Karpas-422 (cell line): ENCODE data around the gene LIN28B. TPM values are rescaled to one million over a fixed set of nuclear protein-coding genes. Genes with fewer than 3 reads are reported as not detected.
"Not testable (repeated sequence)": the region's sequence is repeated elsewhere in the genome, so short reads cannot be mapped to it uniquely, and the experiment has no call there.

Experiments
- DNase-seq: peaks from one replicate; pipeline ENCODE4 v3.0.0-alpha.2; 2015
- H2AFZ ChIP-seq: fragments of 200-600 bp; sonication (generic); 2 replicates; pipeline ENCODE4 v1.6.1; 2014; ENCODE audit warnings: antibody characterized with exemption, low read length, mixed read lengths
- H3K27ac ChIP-seq: fragments of 200-600 bp; sonication (generic); 2 replicates; pipeline ENCODE4 v1.5.1; 2014; ENCODE audit warnings: mild to moderate bottlenecking, low read length, moderate library complexity
- H3K27me3 ChIP-seq: fragments of 200-600 bp; sonication (generic); 2 replicates; pipeline ENCODE4 v1.6.1; 2014; ENCODE audit warnings: low read length, mixed read lengths
- H3K36me3 ChIP-seq: fragments of 200-600 bp; sonication (generic); 2 replicates; pipeline ENCODE4 v1.6.1; 2014; ENCODE audit warnings: low read length, mixed read lengths; ENCODE audit not compliant: insufficient read depth
- H3K4me1 ChIP-seq: fragments of 200-600 bp; sonication (generic); 2 replicates; pipeline ENCODE4 v1.6.1; 2014; ENCODE audit warnings: mild to moderate bottlenecking, low read length, mixed read lengths
- H3K4me2 ChIP-seq: fragments of 200-600 bp; sonication (generic); 2 replicates; pipeline ENCODE4 v1.6.1; 2014; ENCODE audit warnings: low read length, low read depth, mild to moderate bottlenecking; ENCODE audit not compliant: poor library complexity, severe bottlenecking
- H3K4me3 ChIP-seq: fragments of 200-600 bp; sonication (generic); 2 replicates; pipeline ENCODE4 v1.5.1; 2014; ENCODE audit warnings: mild to moderate bottlenecking, antibody characterized with exemption, low read length, mixed read lengths
- H3K79me2 ChIP-seq: fragments of 200-600 bp; sonication (generic); 2 replicates; pipeline ENCODE4 v1.6.1; 2014; ENCODE audit warnings: mild to moderate bottlenecking, low read length, mixed read lengths
- H3K9ac ChIP-seq: fragments of 200-600 bp; sonication (generic); 2 replicates; pipeline ENCODE4 v1.6.0; 2014; ENCODE audit warnings: low read length
- H3K9me2 ChIP-seq: fragments of 200-600 bp; sonication (generic), shearing (Covaris generic); replicated peaks from 2 replicates; pipeline ENCODE4 v1.6.0; 2014; ENCODE audit warnings: mild to moderate bottlenecking, low read length, moderate library complexity; ENCODE audit not compliant: insufficient read depth
- H3K9me3 ChIP-seq: fragments of 300-700, 200-600 bp; sonication (generic); 2 replicates; pipeline ENCODE4 v1.6.1; 2014; ENCODE audit warnings: low read length, mixed read lengths
- H4K20me1 ChIP-seq: fragments of 200-600 bp; sonication (generic); 2 replicates; pipeline ENCODE4 v1.6.1; 2014; ENCODE audit warnings: mild to moderate bottlenecking, antibody characterized with exemption, low read length, low read depth; ENCODE audit not compliant: insufficient read depth
- total RNA-seq: library from RNA; depleted of rRNA; stranded (reverse); fragments of >200 nt; shearing (Covaris generic); gene quantifications from 2 replicates; pipeline ENCODE4 v1.2.3, GENCODE V29; 2014; ENCODE audit warnings: low replicate concordance

LIN28B gene
- total RNA-seq, 1 experiment from 2014 or later, result 21.4 TPM

DNA sequence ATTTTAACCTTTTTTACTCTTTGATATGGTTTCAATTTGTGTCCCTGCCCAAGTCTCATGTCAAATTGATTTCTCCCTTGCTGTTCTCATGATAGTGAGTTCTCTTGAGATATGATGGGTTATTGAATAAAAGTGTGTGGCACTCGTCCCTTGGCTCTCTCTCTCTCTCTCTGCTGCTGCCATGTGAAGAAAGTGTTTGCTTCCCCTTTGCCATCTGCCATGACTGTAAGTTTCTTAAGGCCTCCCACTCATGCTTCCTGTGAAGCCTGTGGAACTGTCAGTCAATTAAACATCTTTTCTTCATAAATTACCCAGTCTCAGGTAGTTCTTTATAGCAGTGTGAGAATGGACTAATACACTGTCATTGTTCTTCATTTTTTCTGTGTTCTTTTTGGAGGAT is 48.5 kb downstream of the LIN28B start:
- Histone ChIP-seq H3K27me3 (no peaks in the 10 kb centered on the region), H3K4me3 (no peak overlapping the region), H3K4me1 (peaks cover 41% of the 10 kb centered on the region), H3K36me3 (no peaks in the 10 kb centered on the region), H3K4me2 (no peak overlapping the region), H3K9ac (no peak overlapping the region), H4K20me1 (no peaks in the 10 kb centered on the region), H3K27ac (no peak overlapping the region; the same call in 1 of the 2 replicates), H3K9me3 (no peaks in the 10 kb centered on the region), H2AFZ (no peak overlapping the region), H3K79me2 (peaks cover 62% of the 10 kb centered on the region), H3K9me2 (no peaks in the 10 kb centered on the region; the same call in 1 of the 2 replicates)
- DNase-seq, result no peak

DNA sequence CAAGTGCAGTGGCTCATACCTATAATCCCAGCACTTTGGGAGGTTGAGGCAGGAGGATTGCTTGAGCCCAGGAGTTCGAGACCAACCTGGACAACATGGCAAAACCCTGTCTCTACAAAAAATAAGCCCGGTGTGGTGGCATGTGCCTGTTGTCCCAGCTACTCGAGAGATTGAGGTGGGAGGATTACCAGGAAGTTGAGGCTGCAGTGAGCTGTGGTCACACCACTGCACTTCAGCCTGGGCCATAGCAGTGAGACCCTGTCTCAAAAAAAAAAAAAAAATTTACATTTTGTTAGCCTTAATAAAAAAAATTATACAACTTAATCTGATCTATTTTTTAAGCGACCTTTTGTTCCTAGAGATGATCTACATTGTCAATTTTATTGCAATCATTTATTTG is 56.6 kb downstream of the LIN28B start:
- not testable (repeated sequence) for H3K4me2 ChIP-seq, H3K27me3 ChIP-seq, DNase-seq, H3K9me3 ChIP-seq, H4K20me1 ChIP-seq, H3K9ac ChIP-seq, H3K4me3 ChIP-seq, H3K36me3 ChIP-seq, H3K9me2 ChIP-seq, H2AFZ ChIP-seq
- Histone ChIP-seq H3K27ac (peak overlapping the region; percentile 67), H3K79me2 (peaks cover 69% of the 10 kb centered on the region), H3K4me1 (peaks cover 66% of the 10 kb centered on the region)

DNA sequence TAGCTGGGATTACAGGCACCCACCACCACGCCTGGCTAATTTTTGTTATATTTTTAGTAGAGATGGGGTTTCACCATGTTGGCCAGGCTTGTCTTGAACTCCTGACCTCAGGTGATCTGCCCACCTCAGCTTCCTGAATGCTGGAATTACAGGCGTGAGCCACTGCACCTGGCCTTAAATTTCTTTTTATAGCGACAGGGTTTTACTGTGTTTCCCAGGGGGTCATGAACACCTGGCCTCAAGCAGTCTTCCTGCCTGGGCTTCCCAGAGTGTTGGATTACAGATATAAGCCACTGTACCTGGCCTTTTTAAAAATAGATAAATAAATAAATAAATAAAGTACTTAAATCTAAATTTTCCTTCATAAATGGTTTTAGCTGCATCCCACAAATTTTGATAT is 57.5 kb downstream of the LIN28B start:
- peak; percentile 36 for DNase-seq
- no peak overlapping the region for H2AFZ ChIP-seq
- H3K4me3 ChIP-seq, result no peak overlapping the region
- peaks cover 58% of the 10 kb centered on the region for H3K4me1 ChIP-seq
- H3K9me2 ChIP-seq, result no peaks in the 10 kb centered on the region
- H4K20me1 ChIP-seq, result no peaks in the 10 kb centered on the region
- H3K79me2 ChIP-seq, result peaks cover 75% of the 10 kb centered on the region
- no peaks in the 10 kb centered on the region for H3K9me3 ChIP-seq
- H3K27me3 ChIP-seq, result no peaks in the 10 kb centered on the region
- peak overlapping the region; percentile 67 for H3K27ac ChIP-seq
- H3K4me2 ChIP-seq, result peak overlapping the region; percentile 22
- H3K9ac ChIP-seq, result no peak overlapping the region
- H3K36me3 ChIP-seq, result no peaks in the 10 kb centered on the region

DNA sequence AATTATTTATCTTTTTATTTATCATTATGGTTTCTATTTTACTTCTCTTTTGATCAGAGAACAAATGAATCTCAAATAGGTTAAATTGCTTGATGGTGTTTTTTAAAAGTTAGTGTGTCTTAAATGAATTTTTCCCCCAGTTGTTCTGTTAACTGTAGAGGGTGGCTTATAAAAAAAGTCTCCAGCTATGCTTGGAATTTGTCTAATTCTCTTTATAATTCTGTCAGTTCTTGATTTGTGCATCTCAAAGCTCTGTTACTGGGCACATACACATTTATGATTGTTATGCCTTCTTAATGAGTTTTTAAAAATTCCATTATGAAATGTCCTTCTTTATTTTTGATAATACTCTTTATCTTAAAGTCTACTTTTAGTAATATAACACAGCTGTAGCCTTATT is 58.0 kb downstream of the LIN28B start:
- no peaks in the 10 kb centered on the region for H3K9me2 ChIP-seq
- H3K4me2 ChIP-seq, result peak overlapping the region; percentile 27
- peak overlapping the region; percentile 67 for H3K27ac ChIP-seq
- no peaks in the 10 kb centered on the region for H3K9me3 ChIP-seq
- no peak overlapping the region for H2AFZ ChIP-seq
- H3K9ac ChIP-seq, result no peak overlapping the region
- peaks cover 54% of the 10 kb centered on the region for H3K4me1 ChIP-seq
- no peak overlapping the region for H3K4me3 ChIP-seq
- no peaks in the 10 kb centered on the region for H3K27me3 ChIP-seq
- no peaks in the 10 kb centered on the region for H4K20me1 ChIP-seq
- no peak for DNase-seq
- H3K36me3 ChIP-seq, result no peaks in the 10 kb centered on the region
- H3K79me2 ChIP-seq, result peaks cover 79% of the 10 kb centered on the region

DNA sequence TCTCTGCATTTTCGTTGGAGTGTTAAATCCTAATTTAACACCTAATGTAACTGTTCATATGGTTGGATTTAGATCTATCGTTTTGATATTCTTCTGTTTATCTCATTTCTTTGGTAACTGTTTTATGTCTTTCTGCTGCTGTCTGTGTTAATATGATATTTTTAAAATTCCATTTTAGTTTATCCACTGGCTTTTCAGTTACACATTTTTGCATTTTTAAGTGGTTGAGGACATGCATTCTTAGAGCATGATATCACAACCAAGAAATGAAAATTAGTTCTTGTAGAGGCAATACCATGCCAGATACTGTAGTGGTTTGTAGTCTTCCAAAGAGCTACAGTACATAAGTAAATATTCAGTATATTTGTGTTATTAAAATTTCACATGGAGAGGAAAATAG is 58.6 kb downstream of the LIN28B start:
- H3K79me2 ChIP-seq, result peaks cover 81% of the 10 kb centered on the region
- no peaks in the 10 kb centered on the region for H3K27me3 ChIP-seq
- no peak overlapping the region for H3K9ac ChIP-seq
- peak overlapping the region; percentile 27 for H3K4me2 ChIP-seq
- H3K9me2 ChIP-seq, result no peaks in the 10 kb centered on the region
- peaks cover 49% of the 10 kb centered on the region for H3K4me1 ChIP-seq
- H2AFZ ChIP-seq, result no peak overlapping the region
- H3K9me3 ChIP-seq, result no peaks in the 10 kb centered on the region
- no peak for DNase-seq
- H3K27ac ChIP-seq, result peak overlapping the region; percentile 67
- H3K4me3 ChIP-seq, result no peak overlapping the region
- H3K36me3 ChIP-seq, result no peaks in the 10 kb centered on the region
- no peaks in the 10 kb centered on the region for H4K20me1 ChIP-seq

DNA sequence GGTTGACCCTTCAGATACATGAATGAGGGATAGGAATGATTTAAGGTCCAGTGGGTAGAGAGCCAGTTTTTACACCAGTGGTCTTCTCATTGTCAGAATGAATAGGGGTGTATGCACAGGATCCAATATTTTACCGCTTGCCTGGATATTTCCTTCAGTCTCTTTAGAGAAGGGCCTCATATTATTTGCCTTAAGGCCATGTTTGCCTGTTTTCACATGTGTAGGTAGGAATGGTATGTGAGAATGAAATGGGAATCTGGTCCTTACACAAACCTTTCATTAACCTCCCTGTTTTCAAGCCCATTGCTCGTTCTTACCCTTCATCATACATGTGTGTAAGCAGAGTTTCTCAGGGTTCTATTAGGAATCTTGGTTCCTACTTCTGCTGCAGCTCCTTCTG is 62.4 kb downstream of the LIN28B start:
- Histone ChIP-seq H3K4me1 (peaks cover 56% of the 10 kb centered on the region), H3K36me3 (no peaks in the 10 kb centered on the region), H3K9ac (no peak overlapping the region), H3K4me2 (no peak overlapping the region), H3K9me2 (no peaks in the 10 kb centered on the region), H3K9me3 (no peaks in the 10 kb centered on the region), H3K27me3 (no peaks in the 10 kb centered on the region), H2AFZ (no peak overlapping the region), H3K79me2 (peaks cover 71% of the 10 kb centered on the region), H3K27ac (peak overlapping the region; percentile 43; the same call in 1 of the 2 replicates), H3K4me3 (no peak overlapping the region), H4K20me1 (no peaks in the 10 kb centered on the region)
- DNase-seq, result no peak

DNA sequence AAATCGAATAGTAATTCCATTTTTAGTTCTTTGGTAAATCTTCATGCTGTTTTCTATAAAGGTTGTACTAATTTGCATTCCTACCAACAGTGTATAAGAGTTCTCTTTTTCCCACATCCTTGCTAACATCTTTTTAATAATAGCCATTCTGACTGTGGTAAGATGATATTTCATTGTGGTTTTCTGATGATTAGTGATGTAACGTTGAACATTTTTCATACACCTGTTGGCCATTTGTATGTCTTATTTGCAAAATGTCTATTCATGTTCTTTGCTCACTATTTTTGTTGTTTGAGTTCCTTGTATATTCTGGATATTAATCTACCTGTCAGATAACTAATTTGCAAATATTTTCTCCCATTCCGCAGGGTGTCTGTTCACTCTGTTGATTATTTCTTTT is 64.5 kb downstream of the LIN28B start:
- Histone ChIP-seq H3K9me3 (no peaks in the 10 kb centered on the region), H3K36me3 (no peaks in the 10 kb centered on the region), H3K9ac (no peak overlapping the region)

DNA sequence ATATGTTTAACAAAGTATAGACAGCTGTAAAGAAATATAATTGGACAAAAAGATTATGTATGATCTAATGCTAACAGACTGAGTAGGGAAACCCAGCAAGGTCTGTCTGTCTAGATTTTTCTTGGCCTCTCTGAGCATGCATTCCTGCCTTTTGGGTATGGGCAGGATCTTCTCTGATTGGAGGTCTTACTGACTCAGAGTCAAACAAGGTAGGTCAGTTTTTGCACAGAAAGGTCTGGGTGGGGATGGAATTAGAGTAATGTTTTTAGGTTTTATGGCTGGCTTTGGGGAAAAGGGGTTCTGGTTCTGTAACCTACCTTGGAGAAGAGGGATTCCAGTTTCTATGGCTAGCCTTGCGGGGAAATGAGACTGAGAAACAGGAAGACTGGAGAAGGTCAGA is 65.5 kb downstream of the LIN28B start:
- Histone ChIP-seq H3K27me3 (no peaks in the 10 kb centered on the region), H3K4me3 (0 out of 2 replicates have a peak overlapping the region, but pooled peaks have one; percentile 20), H3K36me3 (no peaks in the 10 kb centered on the region), H3K4me2 (peak overlapping the region; percentile 63), H3K9me2 (no peaks in the 10 kb centered on the region), H3K9me3 (no peaks in the 10 kb centered on the region), H2AFZ (no peak overlapping the region), H3K4me1 (peaks cover 41% of the 10 kb centered on the region), H3K79me2 (peaks cover 58% of the 10 kb centered on the region), H3K27ac (peak overlapping the region; percentile 83), H3K9ac (no peak overlapping the region), H4K20me1 (no peaks in the 10 kb centered on the region)
- DNase-seq, result no peak

More for the DNA sequence above, 64.5 kb downstream of the LIN28B start:
- Histone ChIP-seq H3K4me1 (peaks cover 49% of the 10 kb centered on the region), H3K9me2 (no peaks in the 10 kb centered on the region), H3K27me3 (no peaks in the 10 kb centered on the region), H4K20me1 (no peaks in the 10 kb centered on the region), H3K27ac (peak overlapping the region; percentile 83), H2AFZ (no peak overlapping the region), H3K4me2 (peak overlapping the region; percentile 63), H3K79me2 (peaks cover 68% of the 10 kb centered on the region), H3K4me3 (peak overlapping the region; percentile 20; the same call in 1 of the 2 replicates)
- DNase-seq, result peak; percentile 57
